ENCODE results near the gene ARSJ. TPM values are rescaled to one million over a fixed set of nuclear protein-coding genes. Genes with fewer than 3 reads are reported as not detected.

The ARSJ gene
- total RNA-seq, 4 donors from 2014 or later, result 1.8 to 5.2 (median 2.8) TPM

DNA sequence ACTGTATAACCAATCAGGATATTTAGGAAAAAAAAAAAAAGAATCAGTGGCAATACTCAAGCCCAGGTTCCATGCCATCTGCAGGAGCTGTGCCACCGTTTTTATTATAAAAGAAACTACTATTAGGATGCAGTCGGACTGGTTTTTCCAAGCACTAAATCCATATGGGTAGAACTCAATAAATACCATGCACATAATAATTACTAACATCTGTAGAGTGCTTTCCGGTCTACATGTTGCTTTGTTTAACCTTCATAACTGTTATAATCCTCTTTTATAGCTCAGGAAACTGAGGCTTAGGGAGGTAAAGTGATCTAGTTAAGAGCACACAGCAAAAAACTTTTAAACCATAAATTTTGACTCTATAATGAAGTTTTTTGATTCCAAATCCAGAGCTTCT lies 24.0 kb downstream of the ARSJ start:
- Histone ChIP-seq H3K27me3 (no peaks in the 10 kb centered on the region), H3K27ac (no peak overlapping the region), H3K4me3 (no peak overlapping the region), H3K36me3 (no peaks in the 10 kb centered on the region), H3K4me1 (peaks cover 5 to 69% (median 21%) of the 10 kb centered on the region in 4 donors), H3K9me3 (no peaks in the 10 kb centered on the region)
- DNase-seq, result no peak
- TF ChIP-seq POLR2AphosphoS5 (IDR thresholded peaks at IDR 0.05) (no peak), POLR2A (IDR thresholded peaks at IDR 0.05) (no peak), EP300 (IDR thresholded peaks at IDR 0.05; ENCODE audit: low read depth) (no peak)
- TF ChIP-seq, protein P1, sequence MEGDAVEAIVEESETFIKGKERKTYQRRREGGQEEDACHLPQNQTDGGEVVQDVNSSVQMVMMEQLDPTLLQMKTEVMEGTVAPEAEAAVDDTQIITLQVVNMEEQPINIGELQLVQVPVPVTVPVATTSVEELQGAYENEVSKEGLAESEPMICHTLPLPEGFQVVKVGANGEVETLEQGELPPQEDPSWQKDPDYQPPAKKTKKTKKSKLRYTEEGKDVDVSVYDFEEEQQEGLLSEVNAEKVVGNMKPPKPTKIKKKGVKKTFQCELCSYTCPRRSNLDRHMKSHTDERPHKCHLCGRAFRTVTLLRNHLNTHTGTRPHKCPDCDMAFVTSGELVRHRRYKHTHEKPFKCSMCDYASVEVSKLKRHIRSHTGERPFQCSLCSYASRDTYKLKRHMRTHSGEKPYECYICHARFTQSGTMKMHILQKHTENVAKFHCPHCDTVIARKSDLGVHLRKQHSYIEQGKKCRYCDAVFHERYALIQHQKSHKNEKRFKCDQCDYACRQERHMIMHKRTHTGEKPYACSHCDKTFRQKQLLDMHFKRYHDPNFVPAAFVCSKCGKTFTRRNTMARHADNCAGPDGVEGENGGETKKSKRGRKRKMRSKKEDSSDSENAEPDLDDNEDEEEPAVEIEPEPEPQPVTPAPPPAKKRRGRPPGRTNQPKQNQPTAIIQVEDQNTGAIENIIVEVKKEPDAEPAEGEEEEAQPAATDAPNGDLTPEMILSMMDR (IDR thresholded peaks at IDR 0.05), result no peak
- intact Hi-C loops (cut with DNase I; ENCODE audit: low total_unique reads) (no loop called here), in situ Hi-C loops (cut with MboI; ENCODE audit: low pct_ligation_motif_present in 1 of 4, low pct_unique_long_range_greater_than_20kb in 1 of 4, low sequenced_read_pairs in 3 of 4) (loop anchor here in 1 of 4 donors (25.0 kb wide), 1 partner anchor 107 kb away; no protein-coding TSS in a partner anchor)
- 47 to 79% methylated on average over 3 of the region's 3 CpGs for WGBS, 2 donors (ENCODE audit: low coverage in 1 of 2)

DNA sequence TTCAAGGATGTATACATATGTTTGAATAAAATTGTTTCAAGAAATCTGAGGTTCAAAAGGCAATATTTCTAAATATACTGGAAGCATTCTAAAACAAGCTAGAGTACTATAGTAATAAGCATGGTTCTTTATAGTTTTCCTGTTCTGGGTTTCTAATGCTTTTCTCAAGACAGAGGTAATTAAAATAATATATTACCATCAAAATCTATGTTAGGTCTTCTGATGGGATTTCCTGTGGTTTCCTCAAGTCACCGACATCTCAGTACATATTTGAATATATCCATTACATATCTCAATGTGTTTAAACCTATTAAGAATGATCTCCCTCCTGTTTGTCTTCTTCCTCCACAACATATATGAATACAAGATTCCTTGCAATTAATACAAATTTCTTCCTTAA lies 25.6 kb downstream of the ARSJ start:
- Histone ChIP-seq H3K27ac (no peak overlapping the region), H3K36me3 (no peaks in the 10 kb centered on the region), H3K27me3 (no peaks in the 10 kb centered on the region), H3K9me3 (no peaks in the 10 kb centered on the region), H3K4me1 (peaks cover 5 to 59% (median 17%) of the 10 kb centered on the region in 4 donors), H3K4me3 (no peak overlapping the region)
- in situ Hi-C loops (cut with MboI; ENCODE audit: low pct_ligation_motif_present in 1 of 4, low pct_unique_long_range_greater_than_20kb in 1 of 4, low sequenced_read_pairs in 3 of 4) (loop anchor here in 1 of 4 donors (25.0 kb wide), 1 partner anchor 108 kb away; no protein-coding TSS in a partner anchor), intact Hi-C loops (cut with DNase I; ENCODE audit: low total_unique reads) (no loop called here)
- DNase-seq, result no peak
- WGBS, 2 donors (ENCODE audit: low coverage in 1 of 2), result 64 to 69% methylated on average over 1 of the region's 1 CpG
- TF ChIP-seq EP300 (IDR thresholded peaks at IDR 0.05; ENCODE audit: low read depth), result no peak
- TF ChIP-seq, protein P1 (IDR thresholded peaks at IDR 0.05), result no peak
- TF ChIP-seq POLR2A (IDR thresholded peaks at IDR 0.05), result no peak
- TF ChIP-seq POLR2AphosphoS5 (IDR thresholded peaks at IDR 0.05), result no peak

DNA sequence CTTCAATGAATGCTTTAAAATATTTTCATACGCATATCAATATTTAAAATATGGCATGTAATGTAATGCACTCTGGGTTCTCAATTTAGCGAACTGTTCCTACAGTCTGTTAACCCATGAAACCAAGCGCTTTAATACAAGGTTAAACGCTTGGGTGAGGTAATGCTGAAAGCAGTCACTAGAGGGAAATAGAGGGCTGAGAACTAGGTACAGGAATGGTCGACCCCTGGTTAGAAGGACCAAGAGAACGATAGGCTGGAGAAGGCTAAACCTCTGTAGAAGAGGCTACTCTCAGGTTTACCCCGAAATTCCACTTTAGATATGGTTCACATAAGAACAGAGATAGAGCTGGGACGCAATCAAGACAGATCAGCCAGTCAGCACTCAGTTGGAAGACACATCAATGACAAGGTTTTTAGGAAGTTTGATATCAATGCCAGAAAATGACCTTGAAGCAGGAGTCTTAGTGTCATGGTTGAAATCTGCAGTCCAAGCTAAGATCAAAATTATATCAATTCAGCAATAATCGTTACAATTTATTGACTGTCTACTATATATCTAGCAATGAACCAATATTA lies 26.9 kb downstream of the ARSJ start:
- no peaks in the 10 kb centered on the region for H3K9me3 ChIP-seq
- no peak overlapping the region for H3K4me3 ChIP-seq
- no peak for DNase-seq
- H3K27ac ChIP-seq, result no peak overlapping the region
- H3K4me1 ChIP-seq, result peaks cover 5 to 47% (median 17%) of the 10 kb centered on the region in 4 donors
- in situ Hi-C loops (cut with MboI; ENCODE audit: low pct_ligation_motif_present in 1 of 4, low pct_unique_long_range_greater_than_20kb in 1 of 4, low sequenced_read_pairs in 3 of 4) (loop anchor here in 1 of 4 donors (25.0 kb wide), 1 partner anchor 110 kb away; no protein-coding TSS in a partner anchor), intact Hi-C loops (cut with DNase I; ENCODE audit: low total_unique reads) (no loop called here)
- 50 to 53% methylated on average over 9 of the region's 9 CpGs for WGBS, 2 donors (ENCODE audit: low coverage in 1 of 2)
- no peaks in the 10 kb centered on the region for H3K36me3 ChIP-seq
- no peaks in the 10 kb centered on the region for H3K27me3 ChIP-seq
- TF ChIP-seq EP300 (IDR thresholded peaks at IDR 0.05; ENCODE audit: low read depth) (no peak), POLR2A (IDR thresholded peaks at IDR 0.05) (no peak)
- TF ChIP-seq, protein P1 (IDR thresholded peaks at IDR 0.05), result peak; percentile 68 to 81 (median 79)

DNA sequence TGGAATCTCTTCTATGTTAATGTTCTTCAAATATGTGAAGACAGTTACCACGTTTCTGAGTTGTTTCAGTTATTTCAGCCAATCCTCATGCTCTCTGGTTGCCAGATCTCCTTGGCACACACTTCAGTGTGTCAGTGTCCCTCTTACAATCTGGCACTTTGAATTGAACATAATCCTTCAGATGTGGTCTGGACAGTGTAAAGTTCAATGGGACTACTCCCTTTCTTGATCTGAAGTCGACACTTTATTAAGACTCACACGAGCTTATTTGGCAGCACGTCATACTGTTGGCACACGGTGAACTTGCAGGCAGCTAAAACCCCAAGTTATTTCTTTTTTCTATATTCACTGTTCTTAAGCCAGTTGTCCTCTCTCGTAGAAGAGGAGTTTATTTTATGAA lies 28.2 kb downstream of the ARSJ start:
- 25 to 35% methylated on average over 4 to 6 of the region's 6 CpGs for WGBS, 2 donors (ENCODE audit: low coverage in 1 of 2)
- Histone ChIP-seq H3K9me3 (no peaks in the 10 kb centered on the region), H3K27me3 (no peaks in the 10 kb centered on the region), H3K4me1 (peaks cover 5 to 45% (median 16%) of the 10 kb centered on the region in 4 donors), H3K27ac (peak overlapping the region in 3 of 4 donors; percentile 18 to 56 (median 32)), H3K4me3 (no peak overlapping the region), H3K36me3 (no peaks in the 10 kb centered on the region)
- peak; percentile 13 for DNase-seq
- TF ChIP-seq POLR2A (IDR thresholded peaks at IDR 0.05), result no peak
- no peak for TF ChIP-seq EP300 (IDR thresholded peaks at IDR 0.05; ENCODE audit: low read depth)
- TF ChIP-seq POLR2AphosphoS5 (IDR thresholded peaks at IDR 0.05), result peak in 2 of 3 donors; percentile 38 to 64
- intact Hi-C loops (cut with DNase I; ENCODE audit: low total_unique reads), result no loop called here
- in situ Hi-C loops (cut with MboI; ENCODE audit: low pct_ligation_motif_present in 1 of 4, low pct_unique_long_range_greater_than_20kb in 1 of 4, low sequenced_read_pairs in 3 of 4), result loop anchor here in 1 of 4 donors (25.0 kb wide), 1 partner anchor 111 kb away; no protein-coding TSS in a partner anchor
